GM23338 (cell line): ENCODE results near the gene PLPP6. TPM values are rescaled to one million over a fixed set of nuclear protein-coding genes. Genes with fewer than 3 reads are reported as not detected.

Experiments used
- ATAC-seq: fragments of 200-7000 bp; cut with Tn5 transposase; 3 replicates; pipeline ENCODE4 v1.9.1; 2020
- DNase-seq: peaks from one replicate; pipeline ENCODE4 v3.0.0-alpha.2; 2015; ENCODE audit warnings: low spot score
- H2AFZ ChIP-seq: fragments of 200-600 bp; sonication (generic); 2 replicates; pipeline ENCODE4 v1.8.0; 2016; ENCODE audit warnings: antibody characterized with exemption, mild to moderate bottlenecking, moderate library complexity
- H3F3A ChIP-seq: fragments of 200-600 bp; sonication (generic); replicated peaks from 2 replicates; pipeline ENCODE4 v1.8.0; 2017; ENCODE audit warnings: antibody characterized with exemption, mixed run types, low read depth
- H3K27ac ChIP-seq: fragments of 200-600 bp; sonication (generic); 2 replicates; pipeline ENCODE4 v1.6.1; 2016; ENCODE audit warnings: low read depth
- H3K27me3 ChIP-seq: fragments of 200-600 bp; sonication (generic); 2 replicates; pipeline ENCODE4 v1.8.0; 2016; ENCODE audit warnings: mild to moderate bottlenecking, mixed run types, moderate library complexity; ENCODE audit not compliant: insufficient read depth
- H3K36me3 ChIP-seq: fragments of 200-600 bp; sonication (generic); 2 replicates; pipeline ENCODE4 v1.8.0; 2016; ENCODE audit warnings: mild to moderate bottlenecking; ENCODE audit not compliant: insufficient read depth
- H3K4me1 ChIP-seq: fragments of 200-600 bp; sonication (generic); 2 replicates; pipeline ENCODE4 v1.8.0; 2016; ENCODE audit warnings: mild to moderate bottlenecking, moderate library complexity; ENCODE audit not compliant: insufficient read depth
- H3K4me2 ChIP-seq: fragments of 200-600 bp; sonication (generic); 2 replicates; pipeline ENCODE4 v1.7.1; 2017; ENCODE audit warnings: mixed run types
- H3K4me3 ChIP-seq: fragments of 200-600 bp; sonication (generic); 2 replicates; pipeline ENCODE4 v1.6.1; 2016; ENCODE audit warnings: mixed run types
- H3K79me2 ChIP-seq: fragments of 200-600 bp; sonication (generic); replicated peaks from 2 replicates; pipeline ENCODE4 v1.8.0; 2017; ENCODE audit warnings: mild to moderate bottlenecking; ENCODE audit not compliant: insufficient read depth
- H3K9me2 ChIP-seq: fragments of 200-600 bp; sonication (generic); 2 replicates; pipeline ENCODE4 v1.8.0; 2017; ENCODE audit not compliant: insufficient read depth
- H4K20me1 ChIP-seq: fragments of 200-600 bp; sonication (generic); replicated peaks from 2 replicates; pipeline ENCODE4 v1.8.0; 2017; ENCODE audit warnings: mild to moderate bottlenecking; ENCODE audit not compliant: insufficient read depth
- H3K27ac Mint-ChIP-seq: 2 replicates; pipeline ENCODE4 v1.8.0; 2020; ENCODE audit warnings: inconsistent platforms, mild to moderate bottlenecking, moderate library complexity, mixed read lengths
- H3K27me3 Mint-ChIP-seq: 3 replicates; pipeline ENCODE4 v1.8.0; 2022; ENCODE audit warnings: low read depth, mild to moderate bottlenecking, moderate library complexity, mixed read lengths, inconsistent platforms; ENCODE audit not compliant: insufficient read depth, poor library complexity
- H3K36me3 Mint-ChIP-seq: 3 replicates; pipeline ENCODE4 v1.8.0; 2021; ENCODE audit warnings: low read depth, mild to moderate bottlenecking, inconsistent platforms, moderate library complexity, mixed read lengths
- H3K4me1 Mint-ChIP-seq: 3 replicates; pipeline ENCODE4 v1.8.0; 2020; ENCODE audit warnings: mild to moderate bottlenecking, inconsistent platforms, mixed read lengths
- H3K4me3 Mint-ChIP-seq: 3 replicates; pipeline ENCODE4 v1.8.0; 2021; ENCODE audit warnings: moderate library complexity, mild to moderate bottlenecking, inconsistent platforms, mixed read lengths
- H3K9me3 Mint-ChIP-seq: 3 replicates; pipeline ENCODE4 v1.8.0; 2020; ENCODE audit warnings: moderate library complexity, mild to moderate bottlenecking, inconsistent platforms, mixed read lengths
- CREB1 ChIP-seq: fragments of 250-450 bp; sonication (Bioruptor Pico); IDR thresholded peaks from 2 replicates; pipeline ENCODE4 v1.5.0; 2020; ENCODE audit warnings: low read depth, mild to moderate bottlenecking, moderate library complexity
- CTCF ChIP-seq, 2 experiments: fragments of 200-600 bp in 1 of 2; sonication (generic) in 1 of 2; conservative IDR thresholded peaks; 2 replicates each; pipeline versions ENCODE4 v1.5.1 to v1.6.1; 2016 to 2017; ENCODE audit warnings: antibody characterized with exemption in 2 of 2, low read depth in 2 of 2, mild to moderate bottlenecking in 2 of 2, moderate library complexity in 1 of 2
- ETS1 ChIP-seq: IDR thresholded peaks from 2 replicates; pipeline ENCODE4 v1.6.1; 2016; ENCODE audit warnings: antibody characterized with exemption
- EZH2 ChIP-seq: fragments of 200-600 bp; sonication (generic); IDR thresholded peaks from one replicate; pipeline ENCODE4 v1.8.0; 2017; ENCODE audit warnings: antibody characterized with exemption, mild to moderate bottlenecking, low read depth; ENCODE audit not compliant: unreplicated experiment
- EZH2phosphoT487 ChIP-seq: fragments of 200-600 bp; sonication (generic); IDR thresholded peaks from one replicate; pipeline ENCODE4 v1.8.1; 2018; ENCODE audit warnings: antibody characterized with exemption; ENCODE audit not compliant: unreplicated experiment
- JUNB ChIP-seq: IDR thresholded peaks from one replicate; pipeline ENCODE4 v1.6.1; 2016; ENCODE audit warnings: antibody characterized with exemption; ENCODE audit not compliant: unreplicated experiment
- NANOG ChIP-seq: IDR thresholded peaks from 2 replicates; pipeline ENCODE4 v1.6.1; 2016; ENCODE audit warnings: antibody characterized with exemption, borderline replicate concordance
- REST ChIP-seq: IDR thresholded peaks from one replicate; pipeline ENCODE4 v1.6.1; 2018; ENCODE audit warnings: antibody characterized with exemption; ENCODE audit not compliant: unreplicated experiment
- STAT1 ChIP-seq: IDR thresholded peaks from one replicate; pipeline ENCODE4 v1.6.1; 2016; ENCODE audit warnings: antibody characterized with exemption; ENCODE audit not compliant: unreplicated experiment
- ZNF331 ChIP-seq: fragments of 250-450 bp; sonication (Bioruptor Pico); IDR thresholded peaks from 2 replicates; pipeline ENCODE4 v1.5.0; 2020; ENCODE audit warnings: low read depth, mild to moderate bottlenecking, moderate library complexity
- polyA plus RNA-seq: library from polyadenylated mRNA; unstranded; fragments of >200 nt; fragmentation: Nextera tagmentation; extraction: Ambion mirVana; gene quantifications from 2 replicates; pipeline ENCODE4 v1.2.1, GENCODE V29; 2016
- total RNA-seq: library from RNA; depleted of rRNA; stranded (reverse); fragments of >200 nt; shearing (Covaris generic); gene quantifications from 2 replicates; pipeline ENCODE4 v1.2.3, GENCODE V29; 2014

PLPP6 gene
- total and polyA plus RNA-seq, 2 experiments from 2014 or later = 6.3 to 13.2 TPM

GRCh38 chr9:4640027-4640426 is 22.1 kb upstream of the PLPP6 start:
- peak; percentile 71 for DNase-seq
- H3K27me3 Mint-ChIP-seq = no peaks in the 10 kb centered on the region
- H3K4me1 ChIP-seq = peaks cover 9% of the 10 kb centered on the region

GRCh38 chr9:4642351-4642750 is 19.7 kb upstream of the PLPP6 start:
- H3K79me2 ChIP-seq = no peaks in the 10 kb centered on the region
- no peak for TF ChIP-seq EZH2phosphoT487
- no peak for TF ChIP-seq JUNB
- TF ChIP-seq CREB1 (CRISPR knock-in tag) = no peak
- TF ChIP-seq REST = no peak
- TF ChIP-seq CTCF (conservative IDR thresholded peaks at IDR 0.05; ENCODE audit: low read depth in 2 of 2) = no peak
- TF ChIP-seq EZH2 = no peak
- TF ChIP-seq ETS1 = no peak
- no peak for TF ChIP-seq NANOG
- no peak for TF ChIP-seq ZNF331 (CRISPR knock-in tag)
- TF ChIP-seq STAT1 = no peak
- peaks cover 9% of the 10 kb centered on the region for H3K4me1 ChIP-seq
- H3K4me3 ChIP-seq = no peak overlapping the region
- no peaks in the 10 kb centered on the region for H4K20me1 ChIP-seq
- no peak overlapping the region for H3K4me3 Mint-ChIP-seq
- no peak overlapping the region for H3K4me2 ChIP-seq
- H3K36me3 Mint-ChIP-seq = no peaks in the 10 kb centered on the region
- H3K9me3 Mint-ChIP-seq = no peaks in the 10 kb centered on the region
- H3F3A ChIP-seq = no peaks in the 10 kb centered on the region
- H3K27ac ChIP-seq = no peak overlapping the region
- ATAC-seq (no peak), DNase-seq (no peak)
- peaks cover 10% of the 10 kb centered on the region for H3K4me1 Mint-ChIP-seq
- H3K27me3 ChIP-seq = no peaks in the 10 kb centered on the region
- H3K36me3 ChIP-seq = no peaks in the 10 kb centered on the region
- H3K27me3 Mint-ChIP-seq = peaks cover 2% of the 10 kb centered on the region
- no peaks in the 10 kb centered on the region for H3K9me2 ChIP-seq
- no peak overlapping the region for H3K27ac Mint-ChIP-seq
- H2AFZ ChIP-seq = no peak overlapping the region

More at GRCh38 chr9:4640027-4640426, 22.1 kb upstream of the PLPP6 start:
- H3K9me2 ChIP-seq = no peaks in the 10 kb centered on the region
- no peak overlapping the region for H3K4me2 ChIP-seq
- H4K20me1 ChIP-seq = no peaks in the 10 kb centered on the region
- H3K79me2 ChIP-seq = no peaks in the 10 kb centered on the region
- H3K4me3 ChIP-seq = no peak overlapping the region
- H3K36me3 ChIP-seq = no peaks in the 10 kb centered on the region
- H3K4me1 Mint-ChIP-seq = peaks cover 10% of the 10 kb centered on the region
- H3K4me3 Mint-ChIP-seq = no peak overlapping the region
- no peaks in the 10 kb centered on the region for H3F3A ChIP-seq
- TF ChIP-seq ZNF331 (CRISPR knock-in tag) = no peak
- TF ChIP-seq JUNB = no peak
- peak; percentile 77 to 80 for TF ChIP-seq CTCF (conservative IDR thresholded peaks at IDR 0.05; ENCODE audit: low read depth in 2 of 2)
- H3K36me3 Mint-ChIP-seq = no peaks in the 10 kb centered on the region
- no peak overlapping the region for H3K27ac ChIP-seq
- H2AFZ ChIP-seq = no peak overlapping the region
- H3K9me3 Mint-ChIP-seq = no peaks in the 10 kb centered on the region
- ATAC-seq = peak; percentile 80
- H3K27ac Mint-ChIP-seq = no peak overlapping the region
- H3K27me3 ChIP-seq = no peaks in the 10 kb centered on the region
